Brain pericyte (primary cell): ENCODE measurements around the gene NIN.
"Not testable (repeated sequence)": the region's sequence is repeated elsewhere in the genome, so short reads cannot be mapped to it uniquely, and the experiment has no call there.

Experiments
- DNase-seq: peaks from one replicate; pipeline ENCODE4 v3.0.0-alpha.2; 2012; ENCODE audit warnings: low read depth, low spot score

NIN gene

GRCh38 chr14:50719911-50720759 is 110.8 kb downstream of the NIN start:
- DNase-seq: no peak

- no peak for DNase-seq
These were observed 112.0 kb downstream of the NIN start for GRCh38 chr14:50718949-50719348.

- no peak for DNase-seq
These were observed 113.2 kb downstream of the NIN start for GRCh38 chr14:50717811-50718210.

GRCh38 chr14:50714450-50715073 is 116.4 kb downstream of the NIN start:
- DNase-seq: no peak

GRCh38 chr14:50711043-50711442 is 119.9 kb downstream of the NIN start:
- no peak for DNase-seq

GRCh38 chr14:50705026-50705593 is 125.9 kb downstream of the NIN start:
- no peak for DNase-seq

GRCh38 chr14:50704454-50705010 is 126.4 kb downstream of the NIN start:
- no peak for DNase-seq

GRCh38 chr14:50697659-50698290 is 133.2 kb downstream of the NIN start:
- DNase-seq: no peak

- not testable (repeated sequence) for DNase-seq
These were observed 136.7 kb downstream of the NIN start for GRCh38 chr14:50694260-50694659.

- DNase-seq: no peak
These were observed 142.1 kb downstream of the NIN start for GRCh38 chr14:50688875-50689274.

GRCh38 chr14:50679674-50680073 is 151.3 kb downstream of the NIN start:
- DNase-seq: no peak

- no peak for DNase-seq
These were observed 152.8 kb downstream of the NIN start for GRCh38 chr14:50678163-50678562.

GRCh38 chr14:50677527-50678063 is 153.4 kb downstream of the NIN start:
- no peak for DNase-seq

- no peak for DNase-seq
These were observed 154.0 kb downstream of the NIN start for GRCh38 chr14:50676814-50677516.

GRCh38 chr14:50675597-50675996 is 155.4 kb downstream of the NIN start:
- no peak for DNase-seq

GRCh38 chr14:50670866-50671256 is 160.1 kb downstream of the NIN start:
- no peak for DNase-seq

- DNase-seq: no peak
These were observed 160.6 kb downstream of the NIN start for GRCh38 chr14:50670196-50670865.
